ENCODE data around the gene TENM4. TPM values are rescaled to one million over a fixed set of nuclear protein-coding genes. Genes with fewer than 3 reads are reported as not detected.

The TENM4 gene
- total RNA-seq, 1 donor from 2014 or later, result 0.21 TPM

- DNase-seq (ENCODE audit: low read depth), result peak; percentile 20
Observed at GRCh38 chr11:78796956-78797355, 643.9 kb downstream of the TENM4 start.

GRCh38 chr11:78795621-78796261 is 645.1 kb downstream of the TENM4 start:
- DNase-seq (ENCODE audit: low read depth), result no peak

- DNase-seq (ENCODE audit: low read depth), result no peak
Observed at GRCh38 chr11:78791964-78792363, 648.9 kb downstream of the TENM4 start.

- DNase-seq (ENCODE audit: low read depth), result no peak
Observed at GRCh38 chr11:78791254-78791653, 649.6 kb downstream of the TENM4 start.

- no peak for DNase-seq (ENCODE audit: low read depth)
Observed at GRCh38 chr11:78790784-78791183, 650.0 kb downstream of the TENM4 start.

- DNase-seq (ENCODE audit: low read depth), result no peak
Observed at GRCh38 chr11:78789375-78789774, 651.5 kb downstream of the TENM4 start.

- no peak for DNase-seq (ENCODE audit: low read depth)
Observed at GRCh38 chr11:78788533-78788932, 652.3 kb downstream of the TENM4 start.

- DNase-seq (ENCODE audit: low read depth), result no peak
Observed at GRCh38 chr11:78787696-78788095, 653.1 kb downstream of the TENM4 start.

- no peak for DNase-seq (ENCODE audit: low read depth)
Observed at GRCh38 chr11:78786746-78787145, 654.1 kb downstream of the TENM4 start.

- no peak for DNase-seq (ENCODE audit: low read depth)
Observed at GRCh38 chr11:78786086-78786485, 654.7 kb downstream of the TENM4 start.

- DNase-seq (ENCODE audit: low read depth), result peak; percentile 12
Observed at GRCh38 chr11:78784321-78785061, 656.3 kb downstream of the TENM4 start.

- DNase-seq (ENCODE audit: low read depth), result no peak
Observed at GRCh38 chr11:78783846-78784245, 657.0 kb downstream of the TENM4 start.

GRCh38 chr11:78783301-78783700 is 657.5 kb downstream of the TENM4 start:
- no peak for DNase-seq (ENCODE audit: low read depth)

- no peak for DNase-seq (ENCODE audit: low read depth)
Observed at GRCh38 chr11:78782725-78783124, 658.1 kb downstream of the TENM4 start.

- DNase-seq (ENCODE audit: low read depth), result no peak
Observed at GRCh38 chr11:78780889-78781288, 659.9 kb downstream of the TENM4 start.

- no peak for DNase-seq (ENCODE audit: low read depth)
Observed at GRCh38 chr11:78773492-78773891, 667.3 kb downstream of the TENM4 start.

GRCh38 chr11:78773077-78773476 is 667.8 kb downstream of the TENM4 start:
- DNase-seq (ENCODE audit: low read depth), result no peak

- no peak for DNase-seq (ENCODE audit: low read depth)
Observed at GRCh38 chr11:78772186-78772585, 668.6 kb downstream of the TENM4 start.

GRCh38 chr11:78770931-78771330 is 669.9 kb downstream of the TENM4 start:
- no peak for DNase-seq (ENCODE audit: low read depth)

- no peak for DNase-seq (ENCODE audit: low read depth)
Observed at GRCh38 chr11:78768971-78769370, 671.9 kb downstream of the TENM4 start.

GRCh38 chr11:78768345-78768744 is 672.5 kb downstream of the TENM4 start:
- DNase-seq (ENCODE audit: low read depth), result no peak

GRCh38 chr11:78767027-78767932 is 673.5 kb downstream of the TENM4 start:
- no peak for DNase-seq (ENCODE audit: low read depth)
